Measurements from ENCODE around the gene SAGE1. TPM values are rescaled to one million over a fixed set of nuclear protein-coding genes. Genes with fewer than 3 reads are reported as not detected.

SAGE1 gene, protein sequence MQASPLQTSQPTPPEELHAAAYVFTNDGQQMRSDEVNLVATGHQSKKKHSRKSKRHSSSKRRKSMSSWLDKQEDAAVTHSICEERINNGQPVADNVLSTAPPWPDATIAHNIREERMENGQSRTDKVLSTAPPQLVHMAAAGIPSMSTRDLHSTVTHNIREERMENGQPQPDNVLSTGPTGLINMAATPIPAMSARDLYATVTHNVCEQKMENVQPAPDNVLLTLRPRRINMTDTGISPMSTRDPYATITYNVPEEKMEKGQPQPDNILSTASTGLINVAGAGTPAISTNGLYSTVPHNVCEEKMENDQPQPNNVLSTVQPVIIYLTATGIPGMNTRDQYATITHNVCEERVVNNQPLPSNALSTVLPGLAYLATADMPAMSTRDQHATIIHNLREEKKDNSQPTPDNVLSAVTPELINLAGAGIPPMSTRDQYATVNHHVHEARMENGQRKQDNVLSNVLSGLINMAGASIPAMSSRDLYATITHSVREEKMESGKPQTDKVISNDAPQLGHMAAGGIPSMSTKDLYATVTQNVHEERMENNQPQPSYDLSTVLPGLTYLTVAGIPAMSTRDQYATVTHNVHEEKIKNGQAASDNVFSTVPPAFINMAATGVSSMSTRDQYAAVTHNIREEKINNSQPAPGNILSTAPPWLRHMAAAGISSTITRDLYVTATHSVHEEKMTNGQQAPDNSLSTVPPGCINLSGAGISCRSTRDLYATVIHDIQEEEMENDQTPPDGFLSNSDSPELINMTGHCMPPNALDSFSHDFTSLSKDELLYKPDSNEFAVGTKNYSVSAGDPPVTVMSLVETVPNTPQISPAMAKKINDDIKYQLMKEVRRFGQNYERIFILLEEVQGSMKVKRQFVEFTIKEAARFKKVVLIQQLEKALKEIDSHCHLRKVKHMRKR
- total RNA-seq, result not detected in 2 replicates

DNA sequence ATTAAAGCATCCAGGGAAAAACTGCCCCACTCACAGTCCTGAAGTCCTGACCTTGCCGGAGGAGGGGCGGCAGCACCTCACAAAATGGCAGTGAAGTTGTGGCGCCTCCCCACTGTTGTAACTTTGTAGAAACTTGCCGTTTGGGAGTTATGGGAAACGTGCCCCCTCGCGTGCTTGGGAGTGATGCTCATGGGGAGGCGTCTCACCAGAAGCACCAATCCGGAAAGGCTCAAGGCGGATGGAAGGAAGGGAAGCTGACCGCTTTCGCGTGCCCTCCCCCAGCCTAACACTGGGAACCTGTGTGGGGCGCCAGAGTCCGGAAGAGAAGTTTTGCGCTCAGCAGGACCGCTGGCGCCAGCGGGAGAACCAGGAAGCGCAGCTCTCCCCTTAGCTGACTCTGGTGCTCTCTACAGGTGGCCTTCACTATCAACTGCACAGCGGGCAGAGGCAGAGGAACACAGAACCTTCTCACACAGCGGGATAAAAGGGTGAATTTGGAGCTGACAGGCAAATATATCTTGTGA is at the start of gene SAGE1, which contains the start of gene CT45A10:
SAGE1 (plus strand) TSS at position 423 of the 524 bp plus-strand sequence. CDS start 2,527 bp downstream, outside the sequence.
CT45A10 (minus strand) TSS at position 151 of the 524 bp plus-strand sequence. CDS start 8,100 bp downstream, outside the sequence.

GRCh38 chrX:135854438-135854837 is 39.1 kb upstream of the SAGE1 start, which contains the start of gene CT45A8:
Gene CT45A8, minus strand, starts transcription at chrX:135854538. Its CDS starts 3,755 bp downstream, at chrX:135850783.

DNA sequence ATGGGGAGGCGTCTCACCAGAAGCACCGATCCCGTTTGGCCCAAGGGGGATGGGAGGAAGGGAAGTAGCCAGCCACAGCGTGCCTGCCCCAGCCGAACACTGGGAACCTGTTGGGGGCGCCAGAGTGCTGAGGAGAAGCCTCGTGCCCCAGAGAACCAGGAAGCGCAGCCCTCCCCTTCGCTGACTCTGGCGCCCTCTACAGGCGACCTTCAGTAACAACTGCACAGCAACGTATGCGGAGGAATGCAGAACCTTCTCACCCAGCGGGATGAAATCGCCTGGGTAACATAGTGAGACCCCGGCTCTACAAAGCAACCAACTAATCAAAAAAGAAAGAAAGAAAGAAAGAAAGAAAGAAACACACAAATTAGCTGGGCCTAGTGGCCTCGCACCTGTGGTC is 21.8 kb upstream of the SAGE1 start, which contains the start of gene CT45A9:
CT45A9 (minus strand) TSS at position 101 of the 400 bp plus-strand sequence. CDS start 3,751 bp downstream, outside the sequence.

Other genes starting within 250 kb of the SAGE1 start
- not detected in 2 replicates for gene CT45A1, start 180.1 kb upstream of the SAGE1 start, total RNA-seq
- gene CT45A3, start 125.5 kb upstream of the SAGE1 start, total RNA-seq, result not detected in 2 replicates
- not detected in 2 replicates for gene CT45A5, start 108.2 kb upstream of the SAGE1 start, total RNA-seq
- not detected in 2 replicates for gene CT45A6, start 90.9 kb upstream of the SAGE1 start, total RNA-seq
- not detected in 2 replicates for gene CT45A2, start 73.7 kb upstream of the SAGE1 start, total RNA-seq
- not detected in 2 replicates for gene CT45A7, start 56.4 kb upstream of the SAGE1 start, total RNA-seq
- gene CT45A8, start 39.2 kb upstream of the SAGE1 start, total RNA-seq, result not detected in 2 replicates
- not detected in 2 replicates for gene CT45A9, start 21.9 kb upstream of the SAGE1 start, total RNA-seq
- gene CT45A10, start 272 bp upstream of the SAGE1 start, total RNA-seq, result not detected in 2 replicates
- gene MMGT1, start 80.3 kb downstream of the SAGE1 start, total RNA-seq, result 21.3 and 23.7 TPM in 2 replicates
- gene SLC9A6, start 91.7 kb downstream of the SAGE1 start, total RNA-seq, result 21.9 and 24.3 TPM in 2 replicates

Data from hair follicle dermal papilla cell (primary cell).